GM18951 (cell line): ENCODE data around the gene BICRAL.
"Not testable (repeated sequence)": the region's sequence is repeated elsewhere in the genome, so short reads cannot be mapped to it uniquely, and the experiment has no call there.

Experiments used
- POLR2A ChIP-seq: IDR thresholded peaks from 4 replicates; pipeline ENCODE4 v1.6.1; 2011; ENCODE audit warnings: mild to moderate bottlenecking; ENCODE audit not compliant: insufficient read length, insufficient read depth; ENCODE audit errors: extremely low read depth
- in situ Hi-C: fragments of 300-500 bp; cut with MboI; formaldehyde crosslinking; loops from one replicate; pipeline ENCODE4 v1.12.0; 2022; ENCODE audit warnings: low sequenced_read_pairs, mixed read lengths, inconsistent platforms; ENCODE audit not compliant: unreplicated experiment

Gene BICRAL

DNA sequence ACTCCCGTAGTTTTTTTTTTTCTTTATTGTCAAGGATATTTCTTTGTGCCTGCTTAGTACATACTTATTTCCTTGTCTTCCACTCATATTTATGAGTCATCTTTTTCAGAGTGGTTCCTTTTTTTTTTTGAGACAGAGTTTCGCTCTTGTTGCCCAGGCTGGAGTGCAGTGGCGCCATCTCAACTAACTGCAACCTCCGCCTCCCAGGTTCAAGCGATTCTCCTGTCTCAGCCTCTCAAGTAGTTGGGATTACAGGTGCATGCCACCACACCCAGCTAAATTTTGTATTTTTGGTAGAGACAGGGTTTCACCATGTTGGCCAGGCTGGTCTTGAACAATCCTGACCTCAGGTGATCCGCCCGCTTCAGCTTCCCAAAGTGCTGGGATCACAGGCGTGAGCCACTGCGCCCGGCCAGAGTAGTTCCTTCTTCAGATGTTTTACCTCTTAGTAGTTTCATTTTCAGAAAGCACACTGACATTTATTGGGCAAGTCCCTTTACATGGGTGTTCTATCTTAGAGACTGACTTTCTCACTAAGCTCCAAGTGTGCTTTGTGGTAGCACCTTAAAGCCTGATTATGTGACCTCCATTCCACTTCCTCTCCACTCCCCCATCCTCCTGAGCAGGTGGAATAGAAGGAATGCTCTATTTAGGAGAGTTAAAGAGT, 6.9 kb upstream of the BICRAL start:
- in situ Hi-C loops, result not testable (repeated sequence)
- peak; percentile 56 for TF ChIP-seq POLR2A

DNA sequence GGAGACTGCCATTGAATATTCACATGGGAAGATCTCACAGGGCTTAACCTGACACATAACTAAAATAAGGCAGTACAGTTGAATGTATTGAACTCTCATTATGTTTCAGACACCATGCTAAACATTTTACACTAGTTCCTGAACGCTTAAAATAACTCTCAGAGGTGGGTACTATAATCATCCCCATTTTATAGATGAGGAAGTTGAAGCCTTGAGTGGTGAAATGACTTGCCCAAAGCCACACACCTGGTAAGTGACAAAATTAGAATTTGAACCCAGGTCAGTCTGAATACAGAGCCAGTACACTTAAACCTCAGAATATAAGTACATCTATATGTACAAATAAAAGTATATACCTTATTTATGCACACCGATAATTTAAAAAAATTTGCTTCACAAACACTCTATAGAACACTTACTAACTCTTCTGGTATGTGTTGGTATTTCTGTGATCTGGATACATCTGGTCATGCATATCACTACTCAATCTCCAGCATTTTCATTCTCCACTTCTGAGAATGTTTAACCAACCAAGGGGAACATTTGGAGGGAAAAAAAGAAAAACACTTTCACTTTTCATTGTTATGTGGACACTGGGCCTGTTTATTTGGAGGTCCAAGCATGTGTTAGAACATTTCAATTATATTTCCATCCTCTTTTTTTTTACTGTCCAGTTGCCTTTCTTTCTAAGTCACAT, 4.6 kb upstream of the BICRAL start:
- no peak for TF ChIP-seq POLR2A
- in situ Hi-C loops, result no loop called here

DNA sequence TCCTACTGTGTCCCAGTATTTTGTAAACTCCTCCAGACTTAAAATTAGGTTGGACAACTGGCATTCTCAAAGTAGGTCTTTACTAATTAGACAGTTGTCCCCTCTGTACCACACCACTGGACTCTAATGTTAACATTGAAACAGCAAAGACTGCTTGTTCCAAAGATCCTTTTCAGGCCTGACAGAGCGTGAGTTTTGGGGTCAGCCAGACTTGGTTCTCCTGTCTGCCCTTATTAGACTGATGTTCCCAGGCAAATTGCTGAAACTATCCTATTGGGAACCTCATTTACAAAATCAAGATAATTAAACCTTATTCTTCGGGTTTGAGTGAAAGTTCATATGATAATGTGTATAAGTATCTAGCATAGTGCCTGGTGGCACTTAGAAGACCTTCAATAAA, 3.7 kb upstream of the BICRAL start:
- in situ Hi-C loops, result no loop called here
- TF ChIP-seq POLR2A, result no peak

DNA sequence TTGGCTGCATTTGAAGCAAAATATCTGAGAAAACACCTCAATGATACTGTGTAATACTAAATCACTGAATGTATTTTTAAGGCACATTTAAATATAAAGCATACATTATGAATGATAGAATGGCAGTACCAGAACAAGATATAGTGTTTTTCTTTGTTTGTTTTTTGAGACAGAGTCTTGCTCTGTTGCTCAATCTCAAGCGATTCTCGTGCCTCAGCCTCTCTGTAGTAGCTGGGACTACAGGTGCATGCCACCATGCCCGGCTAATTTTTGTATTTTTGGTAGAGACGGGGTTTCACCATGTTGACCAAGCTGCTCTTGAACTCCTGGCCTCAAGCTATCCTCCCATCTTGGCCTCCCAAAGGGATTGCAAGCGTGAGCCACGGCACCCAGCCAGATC, 2.3 kb upstream of the BICRAL start:
- TF ChIP-seq POLR2A, result no peak

DNA sequence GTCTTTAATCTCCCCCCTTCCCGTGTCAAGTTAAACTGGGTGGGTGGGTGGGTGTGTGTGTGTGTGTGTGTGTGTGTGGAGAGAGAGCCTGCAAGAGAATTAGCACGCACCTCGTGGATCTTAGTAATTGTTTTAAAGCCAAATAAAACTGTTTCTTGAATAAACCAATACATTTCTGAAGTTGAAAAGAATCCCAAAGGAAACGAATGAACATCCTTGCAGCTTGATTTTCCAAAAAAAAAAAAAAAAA, 381 bp upstream of the BICRAL start:
- no peak for TF ChIP-seq POLR2A
- in situ Hi-C loops, result no loop called here

More for the DNA sequence above, 2.3 kb upstream of the BICRAL start:
- in situ Hi-C loops, result no loop called here

DNA sequence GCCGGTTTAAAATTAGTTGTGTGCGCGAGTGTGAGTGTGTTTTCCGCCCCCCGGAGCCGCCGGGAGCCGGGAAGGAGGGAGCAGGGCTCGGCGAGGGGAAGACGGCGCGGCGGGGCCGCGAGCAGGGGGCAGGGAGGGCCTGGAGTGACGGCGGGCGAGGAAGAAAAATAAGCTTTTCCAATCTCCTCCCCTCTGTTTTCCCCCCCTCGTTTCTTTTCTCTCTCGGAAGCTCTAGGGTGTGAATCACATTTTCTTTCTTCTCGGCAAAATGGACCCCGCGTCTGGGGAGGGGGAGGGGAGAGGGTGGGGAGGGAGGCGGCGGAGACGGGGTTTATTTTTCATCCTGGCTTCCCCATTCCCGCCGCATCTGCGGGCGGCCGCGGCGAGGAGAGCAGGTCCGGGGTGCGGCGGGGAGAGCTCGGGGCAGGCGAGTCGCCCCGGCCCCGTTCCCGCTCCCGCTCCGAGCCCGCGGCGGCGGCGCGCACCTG, 881 bp downstream of the BICRAL start:
- peak; percentile 62 for TF ChIP-seq POLR2A
- in situ Hi-C loops, result no loop called here

DNA sequence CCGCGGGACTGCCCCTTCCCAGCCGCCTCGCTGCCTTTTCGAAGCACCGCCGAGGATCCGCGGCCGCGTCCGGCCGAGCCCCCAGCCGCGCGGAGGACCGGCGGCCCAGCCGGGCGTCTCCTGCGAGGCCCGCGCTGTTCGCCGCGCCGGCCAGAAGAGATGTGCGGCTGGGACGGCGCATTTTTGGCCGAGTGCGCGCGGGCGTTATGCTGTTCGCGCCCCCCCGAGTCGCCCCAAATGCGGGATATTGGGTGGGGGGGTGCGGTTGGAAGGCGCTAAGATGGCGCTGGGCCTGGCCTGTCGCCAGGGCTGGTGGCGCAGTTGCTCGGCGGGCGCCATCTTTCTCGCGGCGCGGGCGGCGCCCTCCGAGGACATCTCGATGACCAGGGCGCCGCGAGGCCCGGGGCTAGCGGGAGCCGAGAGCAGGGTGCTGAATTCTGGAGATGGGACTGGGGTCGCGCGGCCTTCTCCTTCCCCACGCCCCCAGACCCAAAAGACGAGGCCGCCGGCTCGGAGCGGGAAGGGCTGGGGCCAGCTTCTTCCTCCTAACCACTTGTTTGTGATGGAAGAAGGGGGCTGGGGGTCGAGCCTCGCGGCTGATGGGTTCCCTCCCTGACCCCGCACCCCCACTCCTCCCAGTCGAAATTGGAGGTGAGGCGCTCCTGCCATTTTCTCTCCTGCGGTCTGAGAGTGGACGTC, 1.5 kb downstream of the BICRAL start:
- peak; percentile 84 for TF ChIP-seq POLR2A

DNA sequence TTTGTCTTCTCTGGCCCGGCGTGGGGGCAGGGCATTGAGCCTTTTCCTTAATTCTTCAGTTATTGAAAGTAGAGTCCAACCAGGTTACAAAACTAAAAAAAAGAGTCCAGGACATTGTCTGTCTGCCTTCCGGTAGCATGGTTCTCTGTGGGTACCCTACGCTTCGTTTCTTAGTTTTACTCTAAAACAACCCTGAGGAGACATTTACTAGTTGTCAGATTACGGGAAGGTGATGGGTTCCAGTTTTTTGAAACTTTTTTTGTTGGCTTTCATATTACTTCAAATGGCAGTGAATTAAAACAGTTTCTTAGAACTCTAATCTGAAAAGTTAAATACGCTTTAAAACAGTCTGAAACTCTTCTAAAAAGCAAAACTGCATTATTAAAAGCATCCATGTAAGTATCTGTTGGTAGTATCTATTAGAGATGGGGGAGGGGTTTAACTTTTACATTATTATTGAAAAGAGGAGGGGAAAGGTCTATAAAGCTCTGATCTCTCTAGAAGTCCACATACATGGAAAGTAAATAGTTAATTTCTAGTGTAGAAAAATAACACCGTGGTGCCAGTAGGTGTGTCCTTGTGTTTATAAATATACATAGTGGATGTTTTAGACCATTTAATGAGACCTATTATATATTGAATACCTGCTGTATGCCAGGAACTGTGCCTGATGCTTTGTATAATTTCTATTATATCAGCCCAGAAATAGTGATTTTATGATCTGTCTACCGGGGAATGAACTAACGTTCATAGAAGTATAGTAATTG, 2.2 kb downstream of the BICRAL start:
- in situ Hi-C loops, result no loop called here
- peak; percentile 28 for TF ChIP-seq POLR2A

More for the DNA sequence above, 1.5 kb downstream of the BICRAL start:
- in situ Hi-C loops, result no loop called here

DNA sequence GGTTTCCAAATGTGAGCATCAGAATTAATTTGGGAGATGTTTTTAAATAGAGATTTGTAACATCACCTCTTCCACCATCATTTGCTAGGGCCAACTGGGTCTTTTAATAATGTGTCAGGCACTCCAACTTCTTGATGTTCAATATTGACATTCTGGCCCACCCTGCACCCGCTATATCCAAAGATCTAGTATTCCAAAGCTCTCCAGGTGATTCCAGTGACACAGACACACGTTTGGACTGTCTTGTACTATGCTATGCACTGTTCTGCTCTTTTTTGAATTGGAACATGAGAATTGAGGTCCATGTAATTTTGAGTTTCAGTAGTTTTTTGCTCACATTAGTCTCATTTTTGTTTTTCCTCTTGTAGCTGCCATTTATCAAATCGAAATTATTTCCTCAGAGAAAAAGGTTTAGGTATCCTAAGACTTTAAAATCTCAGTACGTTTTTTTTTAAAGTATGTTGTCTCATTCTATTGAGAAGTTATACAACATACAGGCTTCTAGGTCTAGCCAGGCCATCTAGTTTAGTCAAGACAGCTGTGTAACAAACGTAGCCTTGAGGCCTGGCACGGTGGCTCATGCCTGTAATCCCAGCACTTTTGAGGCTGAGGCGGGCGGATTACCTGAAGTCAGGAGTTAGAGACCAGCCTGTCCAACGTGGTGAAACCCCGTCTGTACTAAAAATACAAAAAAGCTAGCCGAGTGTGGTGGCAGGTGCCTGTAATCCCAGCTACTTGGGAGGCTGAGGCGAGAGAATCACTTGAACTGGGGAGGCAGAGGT, 3.1 kb downstream of the BICRAL start:
- in situ Hi-C loops, result no loop called here

DNA sequence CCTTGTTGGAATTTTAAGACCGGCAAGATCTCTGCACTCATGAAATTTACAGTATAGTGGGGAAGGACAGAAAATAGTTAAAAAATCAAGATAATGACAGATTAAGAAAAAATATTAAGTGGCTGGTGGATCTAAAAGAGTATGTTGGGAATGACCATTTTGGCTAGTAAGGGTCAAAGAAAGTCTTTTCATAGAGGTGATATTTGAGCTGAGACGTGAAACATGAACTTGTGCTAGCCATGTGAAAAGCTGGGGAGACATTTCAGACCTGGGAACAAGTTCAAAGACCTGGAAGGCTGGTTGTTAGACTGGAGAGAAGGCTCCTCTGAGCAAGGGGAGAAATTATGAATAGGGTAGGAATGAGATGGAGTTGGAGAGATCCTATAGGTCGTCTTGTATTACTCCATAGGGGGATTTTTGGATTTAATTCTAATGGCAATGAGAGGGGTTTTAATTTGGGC, 4.7 kb downstream of the BICRAL start:
- TF ChIP-seq POLR2A, result no peak
- in situ Hi-C loops, result no loop called here

More for the DNA sequence above, 3.1 kb downstream of the BICRAL start:
- TF ChIP-seq POLR2A, result peak; percentile 5

DNA sequence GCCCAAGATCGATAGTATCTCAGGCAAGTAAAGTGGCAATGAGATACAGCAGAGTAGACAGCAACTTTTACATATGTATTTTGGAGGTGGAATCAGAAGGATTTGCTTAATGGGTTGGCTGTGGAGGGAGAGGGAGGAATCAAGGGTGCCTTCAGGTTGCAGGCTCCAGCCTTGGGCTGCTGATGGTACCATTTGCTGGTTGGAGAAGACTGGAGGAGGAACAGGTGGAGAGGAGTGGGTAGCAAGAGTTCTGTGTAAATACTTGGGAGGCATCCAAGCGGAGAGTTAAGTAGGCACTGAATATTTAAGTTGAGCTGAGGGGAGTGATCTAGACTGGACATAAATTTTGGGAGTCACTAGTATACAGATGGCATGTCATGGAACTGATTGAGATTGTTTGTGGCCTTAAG, 5.2 kb downstream of the BICRAL start:
- in situ Hi-C loops, result no loop called here
- TF ChIP-seq POLR2A, result no peak

DNA sequence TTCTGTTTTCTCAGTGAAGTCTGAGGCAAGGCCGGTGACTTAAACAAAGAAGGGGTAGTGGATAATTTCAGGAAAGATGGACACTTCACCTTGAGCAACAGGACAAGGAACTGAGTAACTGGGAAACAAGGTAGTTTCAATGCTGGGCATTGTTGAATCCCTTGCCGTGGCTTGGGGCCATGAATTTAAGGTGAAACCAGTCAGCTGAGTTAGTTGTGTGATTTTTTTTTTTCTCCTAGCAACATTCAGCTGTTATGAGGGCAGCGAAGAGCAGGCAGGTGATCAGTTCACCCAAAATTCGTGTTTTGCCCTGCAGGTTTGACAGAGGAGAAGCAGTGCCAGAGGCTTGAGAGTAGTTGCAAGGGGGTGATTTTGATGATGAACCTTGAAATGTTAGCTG, 6.8 kb downstream of the BICRAL start:
- in situ Hi-C loops, result no loop called here
- no peak for TF ChIP-seq POLR2A

DNA sequence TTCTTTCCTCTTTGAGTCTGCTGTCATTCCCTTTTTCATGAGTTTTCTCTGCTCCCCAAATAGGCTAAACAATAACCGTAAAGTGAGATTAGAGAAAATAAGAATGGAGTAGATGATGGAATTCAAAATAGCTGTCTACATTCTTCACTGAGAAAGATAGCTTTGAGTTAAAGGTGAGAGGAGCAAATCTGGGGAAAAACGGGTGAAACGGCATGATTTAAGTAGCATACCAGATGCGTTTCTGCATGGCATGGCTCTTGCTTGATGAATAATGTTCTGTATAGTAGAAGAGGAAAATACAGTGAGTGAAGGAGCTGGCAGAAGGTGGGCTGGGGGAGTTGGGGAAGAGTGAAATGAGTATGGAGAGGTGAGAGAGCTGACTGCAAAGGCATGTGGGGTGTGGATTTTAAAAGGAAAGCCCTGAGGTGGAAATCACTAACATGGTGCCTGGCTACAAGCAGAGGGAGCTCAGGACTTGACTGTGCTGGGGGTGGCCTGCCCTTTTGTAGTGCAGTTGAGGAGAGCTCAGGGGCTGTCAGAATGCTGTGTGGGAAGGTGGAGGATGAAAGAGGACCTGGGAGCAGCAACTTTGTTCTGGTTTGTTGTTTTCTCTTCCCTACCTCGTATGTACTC, 8.8 kb downstream of the BICRAL start:
- no peak for TF ChIP-seq POLR2A
- in situ Hi-C loops, result no loop called here
